ENCODE results near the gene RTN4RL2. TPM values are rescaled to one million over a fixed set of nuclear protein-coding genes. Genes with fewer than 3 reads are reported as not detected.

RTN4RL2 gene
- under 0.01 and 0.19 TPM in 2 replicates for total RNA-seq

DNA sequence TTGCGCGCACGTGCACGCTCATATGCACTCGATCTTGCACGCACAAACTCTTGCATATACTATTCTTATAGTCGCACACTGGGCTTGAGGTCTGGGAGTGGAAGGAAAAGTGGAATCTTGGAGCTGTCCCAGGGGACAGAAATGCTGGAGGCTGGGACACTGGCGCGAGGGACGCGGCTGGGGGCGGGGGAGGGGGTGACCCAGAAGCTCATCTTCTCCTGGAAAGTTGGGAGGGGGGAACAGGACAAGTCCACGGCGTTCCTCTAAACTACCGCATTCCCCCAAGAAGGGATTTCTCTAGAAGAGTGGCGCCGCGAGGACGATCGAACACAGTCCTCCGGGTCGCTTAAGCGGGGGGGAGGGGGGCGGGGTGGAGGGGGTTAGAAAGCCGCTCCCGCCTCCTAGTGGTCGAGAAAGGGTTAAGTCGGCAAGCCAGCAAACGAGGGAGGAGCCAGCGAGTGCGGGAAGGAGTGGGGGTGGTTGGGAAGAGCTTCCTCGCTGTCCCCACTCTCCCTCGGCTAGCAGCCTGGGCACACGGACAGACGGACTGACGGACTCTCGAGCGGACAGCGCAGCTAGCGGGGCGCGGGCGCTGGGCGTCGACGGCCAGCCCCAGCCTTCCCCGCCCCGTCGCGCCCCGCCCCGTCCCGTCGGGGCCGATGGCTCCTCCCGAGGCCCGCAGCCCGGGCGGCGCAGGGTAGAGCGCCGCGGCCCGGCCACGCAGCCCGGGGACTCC is at the start of gene RTN4RL2:
Gene RTN4RL2, plus strand, starts transcription at position 507 of the 736 bp plus-strand sequence. CDS start 338 bp downstream, outside the sequence.

DNA sequence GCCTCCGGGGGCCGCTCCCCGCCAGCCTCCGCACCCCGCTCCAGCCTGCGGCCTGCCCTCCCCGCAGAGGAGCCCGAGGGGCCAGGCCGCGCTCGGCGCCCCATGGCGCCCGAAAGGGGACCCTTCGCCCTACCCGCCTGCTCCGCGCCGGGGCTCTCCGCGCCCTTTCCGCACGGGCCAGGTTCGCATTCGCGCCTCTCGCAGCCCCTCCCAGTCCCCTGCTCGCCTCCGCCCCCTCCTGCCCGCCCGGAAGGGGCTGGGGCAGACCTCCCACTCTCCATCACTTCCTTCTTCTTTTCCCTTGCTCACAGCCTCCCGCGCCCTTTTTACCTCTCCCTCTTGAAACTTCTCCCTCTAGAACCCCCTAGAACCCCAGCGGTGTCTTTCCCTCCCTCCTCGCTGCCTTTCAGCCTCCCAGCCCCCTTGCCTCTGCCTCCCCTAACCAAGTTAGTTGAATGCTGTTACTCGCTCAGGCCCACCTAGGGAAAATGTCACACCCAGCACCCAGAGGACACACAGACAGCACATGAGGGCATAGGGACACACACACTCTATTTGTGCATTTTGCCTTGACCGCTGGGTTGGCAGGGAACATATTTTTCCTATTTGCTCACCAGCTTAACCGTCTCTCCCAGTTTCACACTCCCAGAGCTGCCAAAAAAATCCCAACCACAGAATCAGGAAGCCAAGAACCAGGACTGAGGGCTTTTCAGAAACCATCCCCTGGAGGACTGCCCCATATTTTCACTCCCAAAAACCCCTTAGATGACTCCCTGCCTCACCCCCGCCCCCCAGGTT is 33.2 kb upstream of the RTN4RL2 start, which contains the start of gene SLC43A3:
Gene SLC43A3, minus strand, starts transcription at position 193 of the 798 bp plus-strand sequence. CDS start 949 bp downstream, outside the sequence.

DNA sequence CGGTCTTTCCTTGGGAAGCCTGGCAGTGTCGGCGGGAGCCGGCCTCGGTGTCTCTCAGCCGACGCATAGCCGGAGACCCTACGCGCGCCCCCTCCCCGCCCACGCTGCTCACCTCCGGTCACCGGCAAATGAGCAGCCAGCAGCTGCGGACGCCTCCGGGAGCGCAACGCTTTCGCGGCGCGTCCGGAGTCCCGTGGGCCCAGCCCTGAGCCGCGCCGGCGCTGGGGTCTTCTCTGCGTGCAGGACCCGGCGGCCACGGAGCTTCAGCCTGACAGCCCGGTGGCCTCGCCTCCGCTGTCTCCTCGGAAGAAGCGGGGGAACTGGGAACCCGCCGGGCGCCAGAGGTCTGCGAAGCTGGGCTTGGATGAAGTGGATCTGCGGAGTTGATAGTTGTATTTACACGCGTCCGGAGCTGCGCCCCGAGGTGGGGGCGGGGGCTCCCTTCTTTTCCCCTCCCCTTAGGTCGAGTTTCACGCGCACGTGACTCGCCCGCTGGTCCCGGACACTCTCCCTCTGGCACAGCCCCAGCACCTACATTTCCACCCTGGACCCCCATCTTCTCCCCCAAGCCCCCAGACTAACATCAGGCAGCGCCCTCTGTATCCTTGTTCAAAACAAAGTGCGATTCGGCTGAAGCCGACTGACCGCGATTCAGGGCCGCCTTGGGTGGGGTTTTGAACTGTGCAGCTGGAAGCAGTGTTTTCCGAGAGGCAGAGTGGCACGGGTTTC is 55.2 kb downstream of the RTN4RL2 start, which contains the start of gene SLC43A1:
Gene SLC43A1, minus strand, starts transcription at position 371 of the 729 bp plus-strand sequence. CDS start 1,591 bp downstream, outside the sequence.

Small RNA genes within 50 kb of the gene (small RNA-seq; reads per million reads assigned to genes)
- not detected for gene RNA5SP341

Other genes with a start within 250 kb of the RTN4RL2 start
- 0.48 TPM in 1 of 2 replicates, not detected in the other for gene APLNR, start 223.3 kb upstream of the RTN4RL2 start, total RNA-seq
- gene TNKS1BP1, start 135.6 kb upstream of the RTN4RL2 start, total RNA-seq, result 64.3 and 75.8 TPM in 2 replicates
- 83.9 and 99.4 TPM in 2 replicates for gene SSRP1, start 124.6 kb upstream of the RTN4RL2 start, total RNA-seq
- gene P2RX3, start 122.2 kb upstream of the RTN4RL2 start, total RNA-seq, result not detected in 2 replicates
- gene PRG3, start 79.4 kb upstream of the RTN4RL2 start, total RNA-seq, result not detected in 2 replicates
- not detected in 2 replicates for gene PRG2, start 69.9 kb upstream of the RTN4RL2 start, total RNA-seq
- 107 and 123 TPM in 2 replicates for gene SLC43A3, start 33.4 kb upstream of the RTN4RL2 start, total RNA-seq
- gene SLC43A1, start 55.2 kb downstream of the RTN4RL2 start, total RNA-seq, result 10.7 and 13.1 TPM in 2 replicates
- 31.0 and 40.9 TPM in 2 replicates for gene TIMM10, start 70.2 kb downstream of the RTN4RL2 start, total RNA-seq
- not detected in 2 replicates for gene SMTNL1, start 77.1 kb downstream of the RTN4RL2 start, total RNA-seq
- gene UBE2L6, start 107.1 kb downstream of the RTN4RL2 start, total RNA-seq, result 19.6 and 29.1 TPM in 2 replicates
- not detected in 2 replicates for gene SERPING1, start 137.2 kb downstream of the RTN4RL2 start, total RNA-seq
- gene YPEL4, start 189.4 kb downstream of the RTN4RL2 start, total RNA-seq, result under 0.01 and 0.29 TPM in 2 replicates
- 20.6 and 23.5 TPM in 2 replicates for gene CLP1, start 197.2 kb downstream of the RTN4RL2 start, total RNA-seq
- gene ZDHHC5, start 207.6 kb downstream of the RTN4RL2 start, total RNA-seq, result 62.7 and 67.0 TPM in 2 replicates